ENCODE data around the gene GHITM.

GRCh38 chr10:84184517-84184916, 45.2 kb downstream of the GHITM start:
- TF ChIP-seq GATA2 (IDR thresholded peaks at IDR 0.05; ENCODE audit: low read depth, low read length) (no peak), GATA3 (IDR thresholded peaks at IDR 0.05; ENCODE audit: low read depth, low read length) (no peak)
